K562 (cell line): ENCODE results near the gene HCCS. TPM values are rescaled to one million over a fixed set of nuclear protein-coding genes. Genes with fewer than 3 reads are reported as not detected.

ENCODE experiments used
- CBFB ChIP-seq: sonication (generic); formaldehyde crosslinking; IDR thresholded peaks from 2 replicates; pipeline ENCODE4 v1.4.0; 2020; ENCODE audit warnings: mild to moderate bottlenecking, missing genetic modification reagents
- CHD4 ChIP-seq: fragments of 200-600 bp; sonication (generic); IDR thresholded peaks from 3 replicates; pipeline ENCODE4 v1.6.1; 2012; ENCODE audit warnings: low read depth, mild to moderate bottlenecking, mixed read lengths, low read length, inconsistent platforms; ENCODE audit not compliant: insufficient read depth, insufficient replicate concordance, poor library complexity, severe bottlenecking
- FIP1L1 ChIP-seq: fragments of 200-400 bp; formaldehyde crosslinking; IDR thresholded peaks from 2 replicates; pipeline ENCODE4 v1.6.1; 2018; ENCODE audit warnings: mild to moderate bottlenecking, low read depth, low read length; ENCODE audit not compliant: poor library complexity, severe bottlenecking
- FOSL1 ChIP-seq: fragments of 200-800 bp; sonication (Bioruptor generic); conservative IDR thresholded peaks from 2 replicates; pipeline ENCODE4 v1.6.1; 2016; ENCODE audit warnings: missing genetic modification characterization, missing compliant biosample characterization
- ILF3 ChIP-seq: fragments of 450-650 bp; IDR thresholded peaks from 2 replicates; pipeline ENCODE4 v1.6.1; 2018; ENCODE audit warnings: antibody characterized with exemption, mild to moderate bottlenecking, moderate library complexity, borderline replicate concordance
- MAFF ChIP-seq: IDR thresholded peaks from 2 replicates; pipeline ENCODE4 v1.6.1; 2012; ENCODE audit warnings: low read length, improper control_type of control experiment
- MAZ ChIP-seq, 2 experiments: fragments of 450-650 bp in 1 of 2; sonication (generic) in 1 of 2; formaldehyde crosslinking; IDR thresholded peaks in 1 of 2; conservative IDR thresholded peaks in 1 of 2; 2 replicates each; pipeline versions ENCODE4 v1.4.0 to v1.5.0; 2020; ENCODE audit warnings: mild to moderate bottlenecking in 1 of 2, missing genetic modification reagents in 1 of 2
- POLR2A ChIP-seq: fragments of 450-650 bp; conservative IDR thresholded peaks from 2 replicates; pipeline ENCODE4 v1.6.1; 2016
- PPARD ChIP-seq: fragments of 250-450 bp; sonication (Bioruptor Pico); IDR thresholded peaks from 2 replicates; pipeline ENCODE4 v1.8.0; 2022; ENCODE audit warnings: inconsistent platforms, mild to moderate bottlenecking, moderate library complexity
- SP2 ChIP-seq: IDR thresholded peaks from 2 replicates; pipeline ENCODE4 v1.6.1; 2011; ENCODE audit warnings: mild to moderate bottlenecking, low read depth, low read length, moderate library complexity; ENCODE audit not compliant: poor library complexity, severe bottlenecking; ENCODE audit errors: extremely low read depth
- STAG1 ChIP-seq: sonication (generic); formaldehyde crosslinking; IDR thresholded peaks from 2 replicates; pipeline ENCODE4 v1.5.0; 2020; ENCODE audit warnings: missing genetic modification reagents, borderline replicate concordance
- U2AF1 ChIP-seq: fragments of 200-400 bp; formaldehyde crosslinking; optimal IDR thresholded peaks from 2 replicates; pipeline ENCODE3; 2017; ENCODE audit warnings: mild to moderate bottlenecking, low read depth, low read length, moderate library complexity
- ZC3H11A ChIP-seq: IDR thresholded peaks from 2 replicates; pipeline ENCODE4 v1.6.1; 2012; ENCODE audit warnings: low read depth, low read length, improper control_type of control experiment
- ZFX ChIP-seq: sonication (generic); formaldehyde crosslinking; IDR thresholded peaks from 2 replicates; pipeline ENCODE4 v1.8.0; 2022; ENCODE audit warnings: mild to moderate bottlenecking, missing genetic modification reagents, moderate library complexity
- ZKSCAN1 ChIP-seq: fragments of 150-350 bp; IDR thresholded peaks from 2 replicates; pipeline ENCODE4 v1.6.1; 2016; ENCODE audit warnings: low read depth, low read length
- ZNF165 ChIP-seq: fragments of 250-450 bp; sonication (Bioruptor Pico); IDR thresholded peaks from 2 replicates; pipeline ENCODE4 v1.4.0; 2020; ENCODE audit warnings: borderline replicate concordance
- ZNF175 ChIP-seq: fragments of 200-800 bp; sonication (Bioruptor generic); IDR thresholded peaks from 2 replicates; pipeline ENCODE4 v1.6.1; 2016; ENCODE audit warnings: low read depth, mild to moderate bottlenecking, missing genetic modification characterization, missing compliant biosample characterization
- ZNF197 ChIP-seq: fragments of 200-800 bp; sonication (Bioruptor generic); IDR thresholded peaks from 2 replicates; pipeline ENCODE4 v1.6.1; 2016; ENCODE audit warnings: low read depth, missing genetic modification characterization, missing compliant biosample characterization
- ZNF57 ChIP-seq: fragments of 450-650 bp; formaldehyde crosslinking; IDR thresholded peaks from 2 replicates; pipeline ENCODE4 v1.4.0; 2020; ENCODE audit warnings: mild to moderate bottlenecking, moderate library complexity
- polyA plus RNA-seq, 8 experiments: library from polyadenylated mRNA; depleted of rRNA in 4 of 8; stranded (reverse) in 5 of 8; unstranded in 3 of 8; fragments of >200 nt; fragmentation: Nextera tagmentation in 2 of 8; fragmentation: Illumina TruSeq in 1 of 8; extraction: Ambion mirVana in 2 of 8; extraction: Trizol in 1 of 8; gene quantifications; 2 replicates each; pipeline versions ENCODE4 v1.2.1 to v1.2.3, GENCODE V29; 2011 to 2014; ENCODE audit warnings: inconsistent platforms in 1 of 8, missing spikeins in 1 of 8
- total RNA-seq, 7 experiments: library from RNA; depleted of rRNA in 6 of 7; stranded (reverse); fragments of >200 nt in 6 of 7; fragmentation: Illumina TruSeq in 2 of 7; extraction: Trizol in 2 of 7; gene quantifications; 2 replicates each; pipeline versions ENCODE4 v1.2.1 to v1.2.3, GENCODE V29; 2011 to 2021; ENCODE audit warnings: low replicate concordance in 1 of 7
- TF ChIP-seq, protein P1 (sequence below): fragments of 250-450 bp; sonication (Bioruptor Pico); IDR thresholded peaks from 2 replicates; pipeline ENCODE4 v1.4.0; 2020
- TF ChIP-seq, protein P2 (sequence below): sonication (generic); formaldehyde crosslinking; IDR thresholded peaks from 2 replicates; pipeline ENCODE4 v1.8.1; 2023; ENCODE audit warnings: mild to moderate bottlenecking, missing genetic modification reagents, moderate library complexity

HCCS gene
- total and polyA plus RNA-seq, 9 of the 15 experiments (the other 6 are each of a cell fraction or from before 2014, with no cell fraction given) = 22.9 to 81.5 (median 66.9) TPM

DNA sequence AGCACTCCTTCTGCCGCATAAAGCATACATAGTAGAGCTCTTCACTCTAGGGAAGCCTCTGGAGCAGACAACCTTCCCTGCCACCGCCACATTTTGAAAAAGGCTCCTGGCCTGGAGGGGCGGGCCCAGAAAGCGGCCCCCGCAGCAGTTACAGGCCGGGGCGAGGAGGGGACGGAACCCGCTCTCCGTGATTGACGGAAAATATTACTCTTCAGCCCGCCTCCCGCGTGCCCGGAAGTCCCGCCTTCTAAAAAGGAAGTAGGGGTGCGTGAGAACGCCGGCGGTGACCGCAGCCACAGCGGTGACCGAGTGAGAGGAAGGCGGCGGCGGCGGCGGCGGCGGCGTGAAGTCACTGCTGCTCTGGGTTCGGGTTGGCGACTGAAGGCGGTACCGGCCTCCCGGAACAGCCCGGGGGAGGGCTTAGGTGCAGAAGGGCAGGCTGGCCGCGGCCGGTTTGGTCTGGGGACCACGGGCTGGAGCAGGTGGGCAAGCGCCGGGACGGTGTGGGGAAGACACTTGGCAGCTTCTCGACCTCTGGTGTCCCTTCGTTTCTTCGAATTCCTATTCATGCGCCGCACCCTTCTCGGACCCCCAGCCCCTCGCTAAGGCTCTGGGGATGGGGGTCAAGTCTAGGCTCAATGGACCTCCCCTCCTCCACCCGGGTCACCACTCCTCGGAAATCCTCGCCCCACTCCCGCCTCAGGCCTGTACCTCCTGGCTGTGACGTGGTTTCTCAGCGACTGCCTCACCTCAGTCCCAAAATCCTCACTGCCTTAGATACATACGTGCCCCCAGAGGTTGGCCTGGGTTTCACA, at the start of gene HCCS (continued):
- TF ChIP-seq, protein P1, sequence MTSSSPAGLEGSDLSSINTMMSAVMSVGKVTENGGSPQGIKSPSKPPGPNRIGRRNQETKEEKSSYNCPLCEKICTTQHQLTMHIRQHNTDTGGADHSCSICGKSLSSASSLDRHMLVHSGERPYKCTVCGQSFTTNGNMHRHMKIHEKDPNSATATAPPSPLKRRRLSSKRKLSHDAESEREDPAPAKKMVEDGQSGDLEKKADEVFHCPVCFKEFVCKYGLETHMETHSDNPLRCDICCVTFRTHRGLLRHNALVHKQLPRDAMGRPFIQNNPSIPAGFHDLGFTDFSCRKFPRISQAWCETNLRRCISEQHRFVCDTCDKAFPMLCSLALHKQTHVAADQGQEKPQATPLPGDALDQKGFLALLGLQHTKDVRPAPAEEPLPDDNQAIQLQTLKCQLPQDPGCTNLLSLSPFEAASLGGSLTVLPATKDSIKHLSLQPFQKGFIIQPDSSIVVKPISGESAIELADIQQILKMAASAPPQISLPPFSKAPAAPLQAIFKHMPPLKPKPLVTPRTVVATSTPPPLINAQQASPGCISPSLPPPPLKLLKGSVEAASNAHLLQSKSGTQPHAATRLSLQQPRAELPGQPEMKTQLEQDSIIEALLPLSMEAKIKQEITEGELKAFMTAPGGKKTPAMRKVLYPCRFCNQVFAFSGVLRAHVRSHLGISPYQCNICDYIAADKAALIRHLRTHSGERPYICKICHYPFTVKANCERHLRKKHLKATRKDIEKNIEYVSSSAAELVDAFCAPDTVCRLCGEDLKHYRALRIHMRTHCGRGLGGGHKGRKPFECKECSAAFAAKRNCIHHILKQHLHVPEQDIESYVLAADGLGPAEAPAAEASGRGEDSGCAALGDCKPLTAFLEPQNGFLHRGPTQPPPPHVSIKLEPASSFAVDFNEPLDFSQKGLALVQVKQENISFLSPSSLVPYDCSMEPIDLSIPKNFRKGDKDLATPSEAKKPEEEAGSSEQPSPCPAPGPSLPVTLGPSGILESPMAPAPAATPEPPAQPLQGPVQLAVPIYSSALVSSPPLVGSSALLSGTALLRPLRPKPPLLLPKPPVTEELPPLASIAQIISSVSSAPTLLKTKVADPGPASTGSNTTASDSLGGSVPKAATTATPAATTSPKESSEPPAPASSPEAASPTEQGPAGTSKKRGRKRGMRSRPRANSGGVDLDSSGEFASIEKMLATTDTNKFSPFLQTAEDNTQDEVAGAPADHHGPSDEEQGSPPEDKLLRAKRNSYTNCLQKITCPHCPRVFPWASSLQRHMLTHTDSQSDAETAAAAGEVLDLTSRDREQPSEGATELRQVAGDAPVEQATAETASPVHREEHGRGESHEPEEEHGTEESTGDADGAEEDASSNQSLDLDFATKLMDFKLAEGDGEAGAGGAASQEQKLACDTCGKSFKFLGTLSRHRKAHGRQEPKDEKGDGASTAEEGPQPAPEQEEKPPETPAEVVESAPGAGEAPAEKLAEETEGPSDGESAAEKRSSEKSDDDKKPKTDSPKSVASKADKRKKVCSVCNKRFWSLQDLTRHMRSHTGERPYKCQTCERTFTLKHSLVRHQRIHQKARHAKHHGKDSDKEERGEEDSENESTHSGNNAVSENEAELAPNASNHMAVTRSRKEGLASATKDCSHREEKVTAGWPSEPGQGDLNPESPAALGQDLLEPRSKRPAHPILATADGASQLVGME (CRISPR knock-in tag) = no peak
- TF ChIP-seq STAG1 (CRISPR knock-in tag) (no peak), PPARD (no peak), MAZ (CRISPR knock-in tag; conservative IDR thresholded peaks at IDR 0.05 in 1 of 2, IDR thresholded peaks at IDR 0.05 in 1 of 2) (peak in 1 of 2 experiments; percentile 49; a peak in 3 of 4 replicates), CBFB (CRISPR knock-in tag) (peak; percentile 92), ZNF165 (CRISPR knock-in tag) (no peak), CHD4 (no peak), ZKSCAN1 (no peak), FOSL1 (peak; percentile 47), POLR2A (peak; percentile 92), U2AF1 (no peak), ZNF57 (no peak), ZNF197 (no peak), FIP1L1 (no peak), ZNF175 (CRISPR knock-in tag) (no peak), ZFX (CRISPR knock-in tag) (peak; percentile 55), SP2 (peak; percentile 44), MAFF (no peak), ZC3H11A (no peak), ILF3 (no peak)
- TF ChIP-seq, protein P2, sequence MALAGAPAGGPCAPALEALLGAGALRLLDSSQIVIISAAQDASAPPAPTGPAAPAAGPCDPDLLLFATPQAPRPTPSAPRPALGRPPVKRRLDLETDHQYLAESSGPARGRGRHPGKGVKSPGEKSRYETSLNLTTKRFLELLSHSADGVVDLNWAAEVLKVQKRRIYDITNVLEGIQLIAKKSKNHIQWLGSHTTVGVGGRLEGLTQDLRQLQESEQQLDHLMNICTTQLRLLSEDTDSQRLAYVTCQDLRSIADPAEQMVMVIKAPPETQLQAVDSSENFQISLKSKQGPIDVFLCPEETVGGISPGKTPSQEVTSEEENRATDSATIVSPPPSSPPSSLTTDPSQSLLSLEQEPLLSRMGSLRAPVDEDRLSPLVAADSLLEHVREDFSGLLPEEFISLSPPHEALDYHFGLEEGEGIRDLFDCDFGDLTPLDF (CRISPR knock-in tag) = no peak
